Activated CD4-positive, alpha-beta T cell treated with anti-CD3 and anti-CD28 coated beads for 24 hours (primary cell): ENCODE results near the gene ZMYND15.

ENCODE experiments used
- DNase-seq, 2 donors: peaks; one replicate each; pipeline ENCODE4 v3.0.0-alpha.2; 2020; ENCODE audit warnings: low read depth in 2 of 2

ZMYND15 gene

GRCh38 chr17:4786106-4786511 is 46.5 kb downstream of the ZMYND15 start, which contains the start of gene VMO1:
VMO1 (minus strand) TSS chr17:4786364; CDS start chr17:4786352, 12 bp downstream.
- DNase-seq = no peak

- no peak for DNase-seq
Observed at GRCh38 chr17:4786516-4786915, 46.9 kb downstream of the ZMYND15 start.

GRCh38 chr17:4788159-4788806 is 48.6 kb downstream of the ZMYND15 start:
- no peak for DNase-seq

- DNase-seq = no peak
Observed at GRCh38 chr17:4788807-4789700, 49.4 kb downstream of the ZMYND15 start, which contains the start of gene GLTPD2. GLTPD2 (plus strand) TSS chr17:4788964; CDS start chr17:4789012, 48 bp downstream.

- peak in 1 of 2 donors; percentile 12 for DNase-seq
Observed at GRCh38 chr17:4789701-4789950, 50.0 kb downstream of the ZMYND15 start.

DNA sequence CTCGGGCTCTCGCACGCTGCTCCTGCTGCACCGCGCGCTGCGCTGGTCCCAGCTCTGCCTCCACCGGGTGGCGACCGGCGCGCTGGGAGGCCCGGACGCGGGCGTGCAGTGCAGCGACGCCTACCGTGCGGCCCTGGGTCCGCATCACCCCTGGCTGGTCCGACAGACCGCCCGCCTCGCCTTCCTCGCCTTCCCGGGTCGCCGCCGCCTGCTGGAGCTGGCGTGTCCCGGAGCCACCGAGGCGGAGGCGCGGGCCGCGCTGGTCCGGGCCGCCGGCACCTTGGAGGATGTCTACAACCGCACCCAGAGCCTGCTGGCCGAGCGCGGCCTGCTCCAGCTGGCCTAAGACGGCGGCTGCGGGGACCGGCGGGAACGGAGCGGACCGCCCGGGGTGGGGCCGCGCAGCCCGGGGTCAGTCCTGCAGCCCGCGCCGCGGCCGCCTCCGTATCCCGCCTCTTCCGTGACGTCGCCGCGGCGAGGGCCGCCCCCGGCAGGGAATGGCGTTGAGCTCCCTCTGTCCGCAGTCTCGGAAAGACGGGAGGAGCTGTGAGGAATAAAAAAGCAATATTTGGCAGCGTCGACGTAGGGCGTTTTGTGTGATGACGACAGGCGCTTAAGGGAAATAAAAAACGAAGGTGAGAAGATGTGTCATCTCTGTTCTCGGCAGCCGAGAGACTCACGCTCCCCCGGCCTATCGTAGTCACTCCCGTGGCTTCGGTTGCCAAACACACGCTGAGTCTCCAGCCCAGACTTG is 50.5 kb downstream of the ZMYND15 start:
- DNase-seq = peak; percentile 57 to 72

GRCh38 chr17:4790705-4791088 is 51.1 kb downstream of the ZMYND15 start:
- no peak for DNase-seq

- no peak for DNase-seq
Observed at GRCh38 chr17:4795168-4795567, 55.5 kb downstream of the ZMYND15 start.
